Fibroblast of upper back skin (primary cell): ENCODE results near the gene RFPL2.
"Not testable (repeated sequence)": the region's sequence is repeated elsewhere in the genome, so short reads cannot be mapped to it uniquely, and the experiment has no call there.

ENCODE experiments used
- DNase-seq: peaks from one replicate; pipeline ENCODE4 v3.0.0-alpha.2; 2013

RFPL2 gene

GRCh38 chr22:32160411-32160810 is 44.5 kb downstream of the RFPL2 start:
- DNase-seq, result not testable (repeated sequence)

GRCh38 chr22:32158712-32159533 is 46.0 kb downstream of the RFPL2 start, which contains the start of gene C22orf42:
Gene C22orf42, minus strand, starts transcription at chr22:32159303. Its CDS starts 88 bp downstream, at chr22:32159215.
- no peak for DNase-seq

- DNase-seq, result not testable (repeated sequence)
These were observed 47.2 kb downstream of the RFPL2 start for GRCh38 chr22:32157632-32158031.

DNA sequence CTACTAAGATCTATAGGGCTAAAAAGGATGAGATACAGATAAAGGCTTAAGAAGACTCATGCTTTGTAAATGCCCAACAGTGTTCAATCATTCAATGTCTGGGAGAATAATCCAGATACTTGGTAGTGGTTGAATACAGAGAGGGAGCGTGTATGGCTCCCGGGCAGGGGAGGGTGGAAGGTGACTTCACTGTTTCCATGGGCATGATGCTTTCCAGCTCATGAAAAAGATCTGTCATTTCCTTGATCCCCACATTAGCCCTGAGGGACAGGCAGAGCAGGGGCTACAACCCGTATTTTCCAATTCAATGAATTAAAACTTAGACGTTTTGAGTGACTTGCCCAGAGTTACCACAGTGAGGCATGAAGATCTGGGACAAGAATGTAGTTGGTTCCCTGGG is 50.1 kb downstream of the RFPL2 start:
- DNase-seq, result not testable (repeated sequence)

GRCh38 chr22:32151641-32152040 is 53.2 kb downstream of the RFPL2 start:
- DNase-seq, result not testable (repeated sequence)

DNA sequence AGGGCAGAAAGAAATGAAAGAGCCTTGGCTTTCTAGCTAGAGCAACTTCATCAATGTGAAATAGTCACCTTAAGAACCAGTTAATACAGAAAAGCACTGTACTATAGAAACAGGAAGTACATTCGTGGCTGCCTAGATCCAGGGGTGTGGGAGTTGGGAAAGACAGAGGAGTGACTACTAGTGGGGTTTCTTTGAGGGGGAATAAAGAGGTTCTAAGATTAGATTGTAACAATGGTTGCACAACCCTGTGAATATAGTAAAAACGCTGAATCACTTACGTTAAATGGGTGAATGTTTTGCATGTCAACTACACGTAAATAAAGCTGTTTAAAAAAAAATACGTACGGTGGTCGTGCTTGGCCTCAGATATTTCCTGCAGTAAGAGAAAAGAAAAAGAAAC is 54.2 kb downstream of the RFPL2 start:
- DNase-seq, result not testable (repeated sequence)

- DNase-seq, result not testable (repeated sequence)
These were observed 56.5 kb downstream of the RFPL2 start for GRCh38 chr22:32148372-32148771.

DNA sequence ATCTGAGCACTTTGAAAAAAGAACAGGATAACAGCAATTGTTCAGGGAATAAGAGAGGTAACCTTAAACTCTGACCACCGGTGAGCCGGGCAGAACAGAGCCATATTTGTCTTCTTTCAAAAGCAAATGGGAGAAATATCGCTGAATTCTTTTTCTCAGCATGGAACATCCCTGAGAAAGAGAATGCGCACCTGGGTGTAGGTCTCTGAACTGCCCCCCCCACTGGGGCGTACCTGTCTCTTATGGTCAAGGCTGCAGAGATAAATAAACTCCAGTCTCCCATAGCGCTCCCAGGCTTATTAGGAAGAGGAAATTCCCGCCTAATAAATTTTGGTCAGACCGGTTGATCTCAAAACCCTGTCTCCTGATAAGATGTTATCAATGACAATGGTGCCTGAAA is 57.7 kb downstream of the RFPL2 start:
- not testable (repeated sequence) for DNase-seq

DNA sequence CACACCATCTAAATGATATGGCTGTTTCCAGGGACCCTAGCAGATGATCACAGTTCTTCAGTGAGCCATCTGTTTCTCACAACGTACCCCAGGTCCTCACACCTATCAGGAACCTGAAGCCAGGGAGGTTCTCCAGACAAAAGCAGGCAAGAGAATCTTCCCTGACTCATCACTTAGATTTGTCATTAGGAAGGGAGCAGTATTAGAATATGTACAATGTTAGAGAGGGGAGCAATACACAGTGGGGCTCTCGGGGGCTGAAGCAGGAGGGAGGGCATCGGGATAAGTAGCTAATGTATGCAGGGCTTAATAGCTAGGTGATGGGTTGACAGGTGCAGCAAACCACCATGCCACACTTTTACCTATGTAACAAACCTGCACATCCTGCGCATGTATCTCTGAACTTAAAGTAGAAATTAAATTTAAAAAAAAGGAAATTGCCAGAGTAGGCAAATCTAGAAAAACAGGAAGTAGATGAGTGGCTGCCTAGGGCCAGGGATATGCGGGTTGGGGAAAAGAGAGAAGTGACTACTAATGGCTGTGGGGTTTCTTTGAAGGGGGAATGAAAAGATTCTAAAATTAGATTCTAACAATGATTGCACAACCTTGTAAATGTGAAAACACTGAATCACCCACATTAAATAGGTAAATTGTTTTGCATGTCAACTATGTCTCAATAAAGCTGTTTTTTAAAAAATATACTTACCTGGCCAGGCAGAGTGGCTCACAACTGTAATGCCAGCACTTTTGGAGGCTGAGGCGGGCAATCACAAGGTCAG is 60.2 kb downstream of the RFPL2 start:
- DNase-seq, result no peak

GRCh38 chr22:32142600-32142999 is 62.3 kb downstream of the RFPL2 start:
- DNase-seq, result no peak

DNA sequence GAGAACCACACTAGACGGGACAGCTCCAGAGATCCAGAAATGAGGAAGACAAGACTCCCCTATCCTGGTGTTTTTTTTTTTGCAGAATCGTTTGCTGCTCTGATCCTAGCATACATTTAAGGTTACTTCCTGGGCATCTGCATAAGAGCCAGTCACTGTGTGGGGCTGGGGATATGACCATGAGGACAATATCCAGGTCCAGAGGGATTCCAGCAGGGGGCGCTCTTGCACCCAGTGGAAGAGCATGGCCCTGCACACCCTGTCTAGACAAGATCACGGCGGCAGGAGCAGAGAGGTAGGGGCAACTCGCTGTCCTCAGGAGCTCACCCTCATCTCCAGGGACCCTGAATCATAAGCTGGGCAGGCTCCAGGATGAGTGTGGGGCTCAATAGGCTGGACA is 64.2 kb downstream of the RFPL2 start:
- DNase-seq, result not testable (repeated sequence)
